NCI-H1694 treated with DMSO at 0.1 percent for 48 hours (cell line): ENCODE data around the gene TTC28.
A peak's percentile ranks its signal among the peaks of the same experiment; 100 is the strongest.

Experiments used
- DNase-seq: peaks from one replicate; lab custom pipeline; 2025; lab: John Stamatoyannopoulos, UW

TTC28 gene

GRCh38 chr22:28440592-28441390, 238.8 kb downstream of the TTC28 start:
- no peak for DNase-seq

GRCh38 chr22:28438183-28438768, 241.4 kb downstream of the TTC28 start:
- DNase-seq, result no peak

GRCh38 chr22:28435982-28436381, 243.7 kb downstream of the TTC28 start:
- DNase-seq, result no peak

GRCh38 chr22:28435140-28435768, 244.4 kb downstream of the TTC28 start:
- no peak for DNase-seq

DNA sequence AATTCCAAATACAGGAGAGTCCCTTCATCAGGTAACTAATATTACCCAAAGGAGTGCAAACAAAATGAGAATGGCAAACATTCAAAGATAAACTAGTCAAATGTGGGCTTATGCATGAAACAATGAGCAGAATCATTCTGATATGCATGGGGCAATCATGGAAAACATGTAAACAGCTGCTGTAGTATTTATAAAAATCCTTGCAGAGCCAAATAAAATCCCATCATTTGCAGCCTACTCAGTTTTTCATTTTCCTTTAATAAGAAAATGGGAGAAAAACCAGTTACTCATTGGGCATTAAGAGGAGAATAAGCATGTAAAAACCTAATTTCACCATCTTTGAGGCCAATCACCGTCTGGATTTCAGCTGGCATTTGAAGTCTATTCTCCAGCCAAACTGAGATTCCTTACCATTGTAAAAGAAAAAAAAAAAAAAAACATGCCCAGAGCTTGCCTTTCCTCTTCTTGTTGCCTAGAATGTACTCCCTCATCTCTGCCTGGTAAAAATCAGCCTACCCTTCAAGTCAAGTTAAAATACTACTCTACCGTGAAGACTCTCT, 249.1 kb downstream of the TTC28 start:
- no peak for DNase-seq

GRCh38 chr22:28429711-28430110, 249.9 kb downstream of the TTC28 start:
- no peak for DNase-seq

DNA sequence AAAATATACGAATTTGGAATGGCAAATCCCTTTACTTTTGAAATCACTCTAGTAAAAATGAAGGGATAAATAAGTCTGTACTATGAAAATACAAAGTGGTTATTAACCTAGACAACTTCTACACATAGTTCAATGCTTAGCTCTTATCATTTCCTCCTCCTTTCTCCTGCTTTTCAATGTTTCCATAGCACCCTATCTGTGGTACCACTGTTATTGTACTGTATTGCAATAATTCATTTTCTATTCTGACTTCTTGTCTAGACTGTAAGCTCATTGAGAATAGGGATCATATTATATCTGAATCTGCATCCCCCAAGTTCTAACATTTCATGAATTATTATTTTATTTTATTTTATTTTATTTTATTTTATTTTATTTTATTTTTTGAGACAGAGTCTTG, 251.4 kb downstream of the TTC28 start:
- DNase-seq, result no peak

- DNase-seq, result no peak
These were observed 253.1 kb downstream of the TTC28 start for GRCh38 chr22:28426346-28427132.

GRCh38 chr22:28425211-28425610, 254.4 kb downstream of the TTC28 start:
- DNase-seq, result no peak

DNA sequence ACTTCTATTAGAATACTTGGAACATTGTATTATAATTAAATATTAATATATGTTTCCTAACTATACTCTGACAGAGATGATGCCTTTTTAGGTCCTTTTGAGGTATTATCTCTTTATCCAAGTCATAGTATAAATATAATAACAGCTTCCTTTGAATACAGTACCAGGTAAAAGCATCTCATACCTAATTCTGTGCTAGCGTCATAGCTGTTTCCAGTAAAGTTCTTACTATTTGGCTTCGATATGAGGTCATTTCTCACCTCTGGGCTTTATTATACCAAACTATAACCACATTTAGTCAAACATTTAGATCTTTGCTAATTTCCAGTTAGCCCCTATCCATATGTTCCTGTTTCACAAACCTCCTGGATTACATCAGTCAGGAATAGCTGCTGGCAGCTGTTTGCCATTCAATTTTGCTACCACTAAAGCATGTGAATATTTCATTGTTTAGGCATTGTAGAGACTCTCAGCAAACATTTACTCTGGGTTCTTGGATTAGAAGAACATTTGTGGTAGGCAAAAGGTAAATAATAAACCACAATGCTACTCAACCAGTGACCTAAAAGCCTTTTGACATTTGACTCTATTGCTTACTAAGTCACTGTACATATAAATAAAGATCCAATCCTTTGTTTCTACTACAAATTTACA, 255.1 kb downstream of the TTC28 start:
- DNase-seq, result peak; percentile 70

GRCh38 chr22:28419919-28420318, 259.7 kb downstream of the TTC28 start:
- DNase-seq, result no peak

DNA sequence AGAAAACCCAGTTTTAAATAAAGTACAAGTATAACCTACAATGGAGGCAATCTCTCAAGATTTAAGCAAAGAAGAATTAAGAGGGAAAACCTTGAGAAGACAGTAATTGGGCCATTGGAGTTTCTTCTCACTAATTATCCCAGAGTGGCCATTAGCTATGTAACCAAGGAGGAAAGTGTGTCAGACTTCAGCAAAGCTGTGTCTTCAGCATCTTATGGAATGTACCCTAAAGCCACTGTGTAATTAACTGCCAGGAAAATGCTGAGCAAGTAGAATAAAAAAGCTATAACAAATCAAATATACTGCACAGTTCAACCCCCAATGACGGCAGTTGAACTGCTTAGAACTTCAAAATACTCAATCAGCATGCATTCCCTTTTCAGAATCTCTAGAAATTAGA, 261.6 kb downstream of the TTC28 start:
- DNase-seq, result no peak

DNA sequence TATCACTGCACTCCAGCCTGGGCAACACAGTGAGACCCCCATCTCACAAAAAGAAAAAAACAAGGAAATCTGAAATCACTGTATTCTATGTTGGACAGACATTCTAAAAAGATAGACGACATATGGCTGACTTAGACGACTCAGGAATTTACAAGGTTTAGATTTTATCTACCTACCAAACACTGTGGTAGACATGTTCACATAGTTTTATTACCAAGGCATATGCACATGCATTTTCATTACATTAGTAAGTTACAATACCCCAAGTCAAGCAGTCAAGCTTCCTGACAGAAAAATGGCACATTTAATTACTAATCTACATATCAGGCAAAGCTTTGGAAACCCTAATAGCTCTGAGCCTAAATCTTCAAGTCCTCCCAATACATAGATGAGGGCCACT, 262.2 kb downstream of the TTC28 start:
- DNase-seq, result no peak

GRCh38 chr22:28414913-28415312, 264.7 kb downstream of the TTC28 start:
- no peak for DNase-seq

DNA sequence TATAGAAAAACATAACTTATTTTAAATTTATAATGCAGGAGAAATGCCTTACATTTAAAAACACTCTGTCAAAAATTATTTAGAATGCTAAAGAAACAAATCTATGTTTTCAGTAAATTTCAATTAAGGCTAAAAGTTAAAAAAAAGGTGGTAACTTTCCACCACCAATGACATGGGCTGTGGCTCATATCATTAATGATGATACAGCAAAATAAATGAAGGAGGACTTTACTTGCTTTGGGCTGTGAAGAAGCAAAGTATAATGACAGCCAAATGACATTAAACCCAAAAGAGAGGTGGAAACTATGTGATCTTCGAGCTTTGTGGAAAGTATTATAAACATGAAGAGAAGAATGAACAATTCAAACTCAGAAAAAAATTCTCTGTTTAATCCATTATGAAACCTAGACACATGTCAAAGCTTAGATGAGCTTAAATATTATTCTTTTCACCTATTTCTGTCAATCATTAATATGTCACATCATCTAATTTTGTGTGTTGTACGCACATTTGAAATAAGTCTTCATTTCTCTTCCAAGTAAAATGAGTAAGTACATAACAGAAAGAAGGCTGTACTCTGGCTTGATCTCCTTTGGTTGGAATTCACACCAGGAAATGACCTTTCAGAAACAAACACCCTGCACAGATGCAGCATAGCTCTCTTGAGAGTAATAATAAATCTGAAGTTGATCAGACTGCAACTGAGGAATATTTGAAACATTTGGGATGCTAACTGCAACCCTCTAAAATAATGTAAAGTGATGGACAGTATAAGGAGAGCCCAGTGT, 265.8 kb downstream of the TTC28 start:
- no peak for DNase-seq

GRCh38 chr22:28412109-28412508, 267.5 kb downstream of the TTC28 start:
- no peak for DNase-seq

DNA sequence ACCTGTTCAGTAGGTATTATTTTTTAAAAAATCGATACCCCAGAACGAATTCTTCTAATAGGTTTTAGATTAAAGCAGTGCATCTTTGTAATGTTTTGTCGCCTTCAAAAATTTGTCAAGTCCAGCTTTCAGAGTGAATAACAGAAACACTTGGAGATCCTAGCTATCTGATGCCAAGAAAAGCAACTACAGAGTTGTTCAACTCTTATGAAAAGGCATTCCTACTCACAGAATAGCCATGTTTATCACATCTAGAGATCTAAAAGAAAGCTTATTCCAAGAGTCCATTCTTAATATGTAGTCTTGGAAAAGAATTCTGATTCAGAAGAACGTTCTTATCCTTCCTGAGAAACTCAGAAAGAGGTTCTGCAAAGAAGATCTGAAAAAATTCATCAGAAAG, 268.5 kb downstream of the TTC28 start:
- DNase-seq, result no peak

- DNase-seq, result no peak
These were observed 269.4 kb downstream of the TTC28 start for GRCh38 chr22:28410050-28410816.

DNA sequence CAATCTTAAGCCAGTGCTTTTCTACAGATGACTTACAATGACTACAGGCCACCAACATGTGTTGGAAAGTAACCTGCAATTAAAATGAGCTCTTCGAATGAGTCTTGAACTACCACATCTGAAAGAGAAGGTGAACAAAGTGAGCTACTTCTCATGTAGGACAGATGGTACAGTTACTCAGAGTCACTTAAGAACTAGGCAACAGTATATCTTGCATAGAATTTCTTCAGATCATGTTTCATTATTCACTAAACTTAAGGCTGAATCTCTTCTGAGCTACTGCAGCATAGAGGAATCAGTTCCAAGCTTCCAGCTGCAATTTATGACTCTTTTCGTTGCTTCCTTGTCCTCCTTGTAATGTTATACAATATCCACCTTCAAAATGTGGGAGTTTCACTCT, 270.9 kb downstream of the TTC28 start:
- no peak for DNase-seq

GRCh38 chr22:28407645-28408044, 272.0 kb downstream of the TTC28 start:
- no peak for DNase-seq
